HepG2 (cell line): Measurements from ENCODE around the gene FSD1. TPM values are rescaled to one million over a fixed set of nuclear protein-coding genes. Genes with fewer than 3 reads are reported as not detected.

Experiments used
- ATAC-seq: fragments of 200-7000 bp; cut with Tn5 transposase; 3 replicates; pipeline ENCODE4 v1.9.1; 2020; ENCODE audit warnings: mild to moderate bottlenecking, moderate library complexity
- BruUV-seq: library from RNA; stranded (reverse); fragments of 400-500 nt; replicated peaks from 2 replicates; lab custom pipeline; 2021; lab: Mats Ljungman, UMichigan
- CTCF ChIA-PET: fragments of 300-600 bp; formaldehyde crosslinking; extraction: SDS; loops from one replicate; lab custom pipeline; 2021; ENCODE audit warnings: low total read pairs, inconsistent platforms, low intra/inter-chr PET ratio; lab: Yijun Ruan, JAX
- POLR2A ChIA-PET: fragments of 350-600 bp; sonication (Branson Sonifier 250); formaldehyde crosslinking; loops from one replicate; lab custom pipeline; 2020; ENCODE audit warnings: antibody characterized with exemption, inconsistent platforms; lab: Yijun Ruan, JAX
- DNase-seq: peaks from one replicate; pipeline ENCODE4 v3.0.0-alpha.2; 2015; ENCODE audit warnings: low spot score
- FAIRE-seq: peaks from 3 replicates; lab custom pipeline; 2011; peaks lifted over from hg19 to GRCh38; lab: Jason Lieb, UNC
- H2AFZ ChIP-seq: one replicate; pipeline ENCODE4 v1.6.1; 2011; ENCODE audit warnings: low read length, inconsistent platforms
- H3K27ac ChIP-seq: fragments of 300-600 bp; 3 replicates; pipeline ENCODE4 v1.8.0; 2011; ENCODE audit warnings: mixed run types, mild to moderate bottlenecking, mixed read lengths, low read length, inconsistent platforms; ENCODE audit not compliant: insufficient read depth; ENCODE audit errors: extremely low read length
- H3K27me3 ChIP-seq, 2 experiments: fragments of 200-600 bp in 1 of 2; 2 replicates in 1 of 2; 3 replicates in 1 of 2; pipeline versions ENCODE4 v1.6.0 to v1.8.0; 2011; ENCODE audit warnings: low read length in 2 of 2, mild to moderate bottlenecking in 2 of 2, moderate library complexity in 2 of 2, inconsistent platforms in 1 of 2; ENCODE audit not compliant: insufficient read depth in 2 of 2, control insufficient read depth in 1 of 2
- H3K36me3 ChIP-seq, 2 experiments: fragments of 200-600 bp in 1 of 2; replicated peaks in 1 of 2; 2 replicates in 1 of 2; 3 replicates in 1 of 2; pipeline versions ENCODE4 v1.5.1 to v1.8.0; 2011; ENCODE audit warnings: low read length in 2 of 2, inconsistent platforms in 1 of 2; ENCODE audit not compliant: insufficient read depth in 2 of 2, control insufficient read depth in 1 of 2
- H3K4me1 ChIP-seq: 2 replicates; pipeline ENCODE4 v1.5.1; 2012; ENCODE audit warnings: low read length, inconsistent platforms; ENCODE audit not compliant: insufficient read depth
- H3K4me2 ChIP-seq: 2 replicates; pipeline ENCODE4 v1.6.0; 2011; ENCODE audit warnings: low read depth, low read length, inconsistent platforms
- H3K4me3 ChIP-seq, 3 experiments: fragments of 200-600 bp in 1 of 3; sonication (generic), shearing (Covaris generic) in 1 of 3; replicated peaks in 1 of 3; 2 replicates each; pipeline ENCODE4 v1.5.1; 2011 to 2016; ENCODE audit warnings: low read length in 3 of 3, inconsistent platforms in 2 of 3, low read depth in 2 of 3, mild to moderate bottlenecking in 2 of 3, control low read depth in 1 of 3, mixed read lengths in 1 of 3; ENCODE audit not compliant: insufficient read depth in 1 of 3
- H3K79me2 ChIP-seq: one replicate; pipeline ENCODE4 v1.6.1; 2011; ENCODE audit warnings: low read length, inconsistent platforms; ENCODE audit not compliant: insufficient read depth
- H3K9ac ChIP-seq: 2 replicates; pipeline ENCODE4 v1.6.0; 2011; ENCODE audit warnings: mild to moderate bottlenecking, low read depth, low read length, inconsistent platforms; ENCODE audit not compliant: insufficient read depth
- H3K9me3 ChIP-seq: 2 replicates; pipeline ENCODE4 v1.5.1; 2012; ENCODE audit warnings: mild to moderate bottlenecking, low read length
- H4K20me1 ChIP-seq: 2 replicates; pipeline ENCODE4 v1.6.0; 2011; ENCODE audit warnings: inconsistent platforms, mild to moderate bottlenecking, low read length, moderate library complexity; ENCODE audit not compliant: insufficient read depth
- AGO2 ChIP-seq: fragments of 200-400 bp; formaldehyde crosslinking; optimal IDR thresholded peaks from 2 replicates; pipeline ENCODE3; 2017; ENCODE audit warnings: mild to moderate bottlenecking, low read depth, low read length, moderate library complexity
- AKAP8 ChIP-seq: sonication (generic); formaldehyde crosslinking; IDR thresholded peaks from 2 replicates; pipeline ENCODE4 v1.5.1; 2020; ENCODE audit warnings: mild to moderate bottlenecking, missing genetic modification reagents
- ATF7-NPFF ChIP-seq: sonication (generic); formaldehyde crosslinking; IDR thresholded peaks from 2 replicates; pipeline ENCODE4 v1.8.1; 2023; ENCODE audit warnings: mild to moderate bottlenecking, low read depth, missing genetic modification reagents, moderate library complexity
- CHCHD3 ChIP-seq: sonication (generic); formaldehyde crosslinking; IDR thresholded peaks from 2 replicates; pipeline ENCODE4 v1.8.0; 2022; ENCODE audit warnings: mild to moderate bottlenecking, missing genetic modification reagents, moderate library complexity
- HNRNPL ChIP-seq: fragments of 200-400 bp; formaldehyde crosslinking; IDR thresholded peaks from 2 replicates; pipeline ENCODE4 v1.6.1; 2017; ENCODE audit warnings: mild to moderate bottlenecking, low read depth, low read length
- SOX13 ChIP-seq, 3 experiments: fragments of 450-650 bp in 1 of 3; sonication (generic) in 1 of 3; formaldehyde crosslinking in 1 of 3; IDR thresholded peaks in 2 of 3; conservative IDR thresholded peaks in 1 of 3; 2 replicates each; pipeline versions ENCODE4 v1.5.0 to v1.6.1; 2016 to 2020; ENCODE audit warnings: antibody characterized with exemption in 1 of 3, mild to moderate bottlenecking in 1 of 3, missing compliant biosample characterization in 1 of 3, missing genetic modification reagents in 1 of 3, moderate library complexity in 1 of 3
- ZEB1 ChIP-seq: IDR thresholded peaks from 2 replicates; pipeline ENCODE4 v1.6.1; 2012; ENCODE audit warnings: mild to moderate bottlenecking, low read depth, inconsistent platforms; ENCODE audit not compliant: insufficient replicate concordance
- WGBS: methylation state at CpG from one replicate; pipeline ENCODE4 v1.1.6; 2017; ENCODE audit warnings: low lambda C conversion rate; 5-methylcytosine and 5-hydroxymethylcytosine counted together
- in situ Hi-C: cut with HindIII; loops from 2 replicates; pipeline ENCODE4 v1.10.0; 2017; ENCODE audit warnings: low pct_unique_long_range_greater_than_20kb; ENCODE audit not compliant: extremely low pct_ligation_motif_present
- intact Hi-C: fragments of 100-400 bp; cut with micrococcal nuclease; formaldehyde crosslinking; loops from one replicate; pipeline ENCODE4 v1.10.0; 2022; ENCODE audit not compliant: unreplicated experiment
- polyA plus RNA-seq, 8 experiments: library from polyadenylated mRNA; depleted of rRNA in 3 of 8; stranded (reverse) in 7 of 8; unstranded in 1 of 8; fragments of >200 nt; fragmentation: Illumina TruSeq in 4 of 8; extraction: Trizol in 4 of 8; gene quantifications; 2 replicates each; pipeline versions ENCODE4 v1.2.1 to v1.2.3, GENCODE V29; 2011 to 2016; ENCODE audit warnings: low read depth in 4 of 8, missing spikeins in 1 of 8, mixed read lengths in 1 of 8; ENCODE audit not compliant: insufficient read depth in 1 of 8
- total RNA-seq, 5 experiments: library from RNA; depleted of rRNA; stranded (reverse); fragments of >200 nt; fragmentation: Illumina TruSeq; extraction: Trizol; gene quantifications; 2 replicates each; pipeline ENCODE4 v1.2.3, GENCODE V29; 2016; ENCODE audit warnings: low read depth in 1 of 5

Gene FSD1
- total and polyA plus RNA-seq, 2 of the 13 experiments (the other 11 are each of a cell fraction or from before 2014, with no cell fraction given), result 0.29 to 0.66 TPM

- TF ChIP-seq ATF7-NPFF (CRISPR knock-in tag) (no peak), HNRNPL (no peak)
Observed at GRCh38 chr19:4367781-4368127, 63.4 kb downstream of the FSD1 start (continued).

DNA sequence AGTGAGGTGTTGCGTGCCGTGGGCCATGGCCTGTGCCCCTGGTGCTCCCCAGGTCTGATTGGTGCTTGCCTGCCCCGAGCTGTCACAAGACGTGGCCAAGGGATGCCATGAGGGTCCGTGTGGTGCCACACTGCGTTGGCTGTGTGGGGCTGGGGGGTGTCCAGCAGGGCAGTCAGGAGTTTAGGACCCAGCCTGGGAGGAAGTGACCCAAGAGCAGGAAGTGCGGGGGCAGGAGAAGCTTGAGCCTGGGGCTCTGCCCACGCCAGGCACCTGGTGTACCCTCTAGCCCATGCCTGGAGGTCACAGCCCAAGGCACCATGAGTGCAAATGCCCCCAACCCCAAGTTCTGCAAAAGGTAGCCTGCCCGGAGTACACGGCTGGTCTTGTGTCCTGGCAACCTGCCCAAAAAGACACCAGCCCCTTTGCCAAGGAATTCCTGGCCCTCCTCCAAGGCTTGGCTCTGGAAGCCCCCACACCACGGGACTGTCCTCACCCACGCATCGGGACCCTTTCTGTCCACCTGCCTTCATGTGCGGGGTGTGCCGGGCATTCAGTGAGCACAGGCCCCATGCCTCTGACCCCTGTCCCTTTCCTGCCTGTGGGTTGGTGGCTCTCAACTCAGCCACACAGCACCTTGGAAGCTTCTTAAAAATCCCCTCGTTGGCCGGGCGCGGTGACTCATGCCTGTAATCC is 63.9 kb downstream of the FSD1 start:
- POLR2A ChIA-PET, result no interaction called here
- no peaks in the 10 kb centered on the region for H3K27me3 ChIP-seq
- H2AFZ ChIP-seq, result no peak overlapping the region
- no peak for ATAC-seq
- no peak overlapping the region for H3K4me2 ChIP-seq
- H3K36me3 ChIP-seq, result peaks cover 24 to 52% of the 10 kb centered on the region in 2 experiments; a peak in 4 of 5 replicates
- DNase-seq, result no peak
- in situ Hi-C loops (no loop called here), intact Hi-C loops (no loop called here)
- no peaks in the 10 kb centered on the region for H3K4me1 ChIP-seq
- FAIRE-seq, result no peak
- H3K27ac ChIP-seq, result no peak overlapping the region
- no peak overlapping the region for H3K4me3 ChIP-seq
- CTCF ChIA-PET, result no interaction called here
- H3K79me2 ChIP-seq, result peaks cover 25% of the 10 kb centered on the region
- BruUV-seq, result no TSS peak
- TF ChIP-seq AKAP8 (0 out of 2 replicates have a peak, but pooled peaks have one; percentile 7), ZEB1 (no peak), SOX13 (IDR thresholded peaks at IDR 0.05) (no peak), SOX13 (CRISPR knock-in tag; conservative IDR thresholded peaks at IDR 0.05 in 1 of 2, IDR thresholded peaks at IDR 0.05 in 1 of 2) (no peak), AGO2 (peak; percentile 32), CHCHD3 (CRISPR knock-in tag) (no peak)
- no peaks in the 10 kb centered on the region for H3K9me3 ChIP-seq
- no peaks in the 10 kb centered on the region for H4K20me1 ChIP-seq
- no peak overlapping the region for H3K9ac ChIP-seq
- WGBS, result 99% methylated on average over 14 of the region's 19 CpGs
